Lung microvascular endothelial cell (primary cell): ENCODE results near the gene TMEM181. TPM values are rescaled to one million over a fixed set of nuclear protein-coding genes. Genes with fewer than 3 reads are reported as not detected.
"Not testable (repeated sequence)": the region's sequence is repeated elsewhere in the genome, so short reads cannot be mapped to it uniquely, and the experiment has no call there.

Source experiments
- DNase-seq, 2 donors: peaks; one replicate each; pipeline versions ENCODE4 v3.0.0 to v3.0.0-alpha.2; 2010; ENCODE audit warnings: low read depth in 2 of 2
- total RNA-seq: library from RNA; depleted of rRNA; stranded (reverse); fragments of >200 nt; gene quantifications from 2 replicates; pipeline ENCODE4 v1.2.1, GENCODE V29; 2014

The TMEM181 gene
- total RNA-seq, 1 donor from 2014 or later: 48.2 TPM

- no peak for DNase-seq
These were observed 22.7 kb upstream of the TMEM181 start for GRCh38 chr6:158536891-158537798.

- DNase-seq: no peak
These were observed 21.1 kb upstream of the TMEM181 start for GRCh38 chr6:158538741-158539140.

GRCh38 chr6:158539413-158539812 lies 20.5 kb upstream of the TMEM181 start:
- no peak for DNase-seq

GRCh38 chr6:158539881-158540280 lies 20.0 kb upstream of the TMEM181 start:
- DNase-seq: no peak

GRCh38 chr6:158543606-158544185 lies 16.2 kb upstream of the TMEM181 start:
- no peak for DNase-seq

- no peak for DNase-seq
These were observed 15.5 kb upstream of the TMEM181 start for GRCh38 chr6:158544428-158544827.

GRCh38 chr6:158545043-158545966 lies 14.6 kb upstream of the TMEM181 start:
- DNase-seq: no peak

GRCh38 chr6:158548418-158549161 lies 11.3 kb upstream of the TMEM181 start:
- DNase-seq: no peak

- DNase-seq: no peak
These were observed 7.7 kb upstream of the TMEM181 start for GRCh38 chr6:158552055-158552795.

- no peak for DNase-seq
These were observed 7.1 kb upstream of the TMEM181 start for GRCh38 chr6:158552796-158553138.

GRCh38 chr6:158554611-158555361 lies 5.1 kb upstream of the TMEM181 start:
- peak; percentile 69 to 76 for DNase-seq

- peak in 1 of 2 donors; percentile 85 for DNase-seq
These were observed 3.8 kb upstream of the TMEM181 start for GRCh38 chr6:158556113-158556512.

- DNase-seq: not testable (repeated sequence)
These were observed 2.8 kb upstream of the TMEM181 start for GRCh38 chr6:158557110-158557509.

GRCh38 chr6:158557927-158558326 lies 2.0 kb upstream of the TMEM181 start:
- DNase-seq: no peak

GRCh38 chr6:158558415-158559306 lies 1.2 kb upstream of the TMEM181 start:
- DNase-seq: no peak

- DNase-seq: no peak
These were observed 475 bp upstream of the TMEM181 start for GRCh38 chr6:158559338-158559894.

- peak in 1 of 2 donors; percentile 34 for DNase-seq
These were observed 987 bp downstream of the TMEM181 start for GRCh38 chr6:158560836-158561320.

- DNase-seq: no peak
These were observed 1.5 kb downstream of the TMEM181 start for GRCh38 chr6:158561321-158561884.
